ENCODE data around the gene SAT2. TPM values are rescaled to one million over a fixed set of nuclear protein-coding genes. Genes with fewer than 3 reads are reported as not detected.

SAT2 gene
- total RNA-seq, 1 experiment from 2014 or later, result 28.1 TPM

GRCh38 chr17:7580604-7581575 is 46.7 kb downstream of the SAT2 start:
- DNase-seq (ENCODE audit: low read depth in 1 of 2, low spot score in 2 of 2), result no peak
- no peaks in the 10 kb centered on the region for H3K27me3 ChIP-seq (replicated peaks)
- H3K36me3 ChIP-seq, result peaks cover 68% of the 10 kb centered on the region
- H3K9me3 ChIP-seq (replicated peaks), result no peaks in the 10 kb centered on the region
- H3K4me1 ChIP-seq (replicated peaks), result peaks cover 33% of the 10 kb centered on the region
- no peak overlapping the region for H3K4me3 ChIP-seq
- H3K27ac ChIP-seq, result no peak overlapping the region

- Histone ChIP-seq H3K4me1 (replicated peaks) (peaks cover 38% of the 10 kb centered on the region), H3K27me3 (replicated peaks) (no peaks in the 10 kb centered on the region), H3K9me3 (replicated peaks) (no peaks in the 10 kb centered on the region), H3K4me3 (no peak overlapping the region), H3K27ac (peak overlapping the region; percentile 18), H3K36me3 (peaks cover 72% of the 10 kb centered on the region)
- no peak for DNase-seq (ENCODE audit: low read depth in 1 of 2, low spot score in 2 of 2)
These were observed 47.6 kb downstream of the SAT2 start for GRCh38 chr17:7579834-7580603.

DNA sequence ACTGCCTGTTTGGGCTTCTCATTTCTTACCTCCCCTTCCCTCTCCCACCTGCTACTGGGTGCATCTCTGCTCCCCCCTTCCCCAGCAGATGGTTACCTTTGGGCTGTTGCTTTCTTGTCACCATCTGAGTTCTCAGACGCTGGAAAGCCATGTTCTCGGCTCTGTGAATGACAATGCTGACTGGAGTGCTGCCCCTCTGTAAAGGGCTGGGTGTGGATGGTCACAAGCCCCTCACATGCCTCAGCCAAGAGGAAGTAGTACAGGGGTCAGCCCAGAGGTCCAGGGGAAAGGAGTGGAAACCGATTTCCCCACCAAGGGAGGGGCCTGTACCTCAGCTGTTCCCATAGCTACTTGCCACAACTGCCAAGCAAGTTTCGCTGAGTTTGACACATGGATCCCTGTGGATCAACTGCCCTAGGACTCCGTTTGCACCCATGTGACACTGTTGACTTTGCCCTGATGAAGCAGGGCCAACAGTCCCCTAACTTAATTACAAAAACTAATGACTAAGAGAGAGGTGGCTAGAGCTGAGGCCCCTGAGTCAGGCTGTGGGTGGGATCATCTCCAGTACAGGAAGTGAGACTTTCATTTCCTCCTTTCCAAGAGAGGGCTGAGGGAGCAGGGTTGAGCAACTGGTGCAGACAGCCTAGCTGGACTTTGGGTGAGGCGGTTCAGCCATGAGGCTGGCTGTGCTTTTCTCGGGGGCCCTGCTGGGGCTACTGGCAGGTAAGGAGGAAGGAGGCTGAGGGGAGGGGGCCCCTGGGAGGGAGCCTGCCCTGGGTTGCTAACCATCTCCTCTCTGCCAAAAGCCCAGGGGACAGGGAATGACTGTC is 48.4 kb downstream of the SAT2 start, which contains the start of gene CD68:
CD68 (plus strand) TSS at position 638 of the 833 bp plus-strand sequence; CDS start at position 678, 40 bp downstream.
- Histone ChIP-seq H3K4me1 (replicated peaks) (peaks cover 38% of the 10 kb centered on the region), H3K27ac (peak within 1 kb of the TSS; percentile 18), H3K9me3 (replicated peaks) (no peaks in the 10 kb centered on the region), H3K4me3 (no peak within 1 kb of the TSS), H3K27me3 (replicated peaks) (no peaks in the 10 kb centered on the region), H3K36me3 (peaks cover 80% of the 10 kb centered on the region)
- DNase-seq (ENCODE audit: low read depth in 1 of 2, low spot score in 2 of 2), result peak; percentile 73 to 75

- H3K9me3 ChIP-seq (replicated peaks), result no peaks in the 10 kb centered on the region
- peaks cover 29% of the 10 kb centered on the region for H3K4me1 ChIP-seq (replicated peaks)
- H3K27me3 ChIP-seq (replicated peaks), result no peaks in the 10 kb centered on the region
- no peak overlapping the region for H3K27ac ChIP-seq
- no peak overlapping the region for H3K4me3 ChIP-seq
- no peak for DNase-seq (ENCODE audit: low read depth in 1 of 2, low spot score in 2 of 2)
- H3K36me3 ChIP-seq, result peaks cover 89% of the 10 kb centered on the region
These were observed 50.1 kb downstream of the SAT2 start for GRCh38 chr17:7577327-7578199.

DNA sequence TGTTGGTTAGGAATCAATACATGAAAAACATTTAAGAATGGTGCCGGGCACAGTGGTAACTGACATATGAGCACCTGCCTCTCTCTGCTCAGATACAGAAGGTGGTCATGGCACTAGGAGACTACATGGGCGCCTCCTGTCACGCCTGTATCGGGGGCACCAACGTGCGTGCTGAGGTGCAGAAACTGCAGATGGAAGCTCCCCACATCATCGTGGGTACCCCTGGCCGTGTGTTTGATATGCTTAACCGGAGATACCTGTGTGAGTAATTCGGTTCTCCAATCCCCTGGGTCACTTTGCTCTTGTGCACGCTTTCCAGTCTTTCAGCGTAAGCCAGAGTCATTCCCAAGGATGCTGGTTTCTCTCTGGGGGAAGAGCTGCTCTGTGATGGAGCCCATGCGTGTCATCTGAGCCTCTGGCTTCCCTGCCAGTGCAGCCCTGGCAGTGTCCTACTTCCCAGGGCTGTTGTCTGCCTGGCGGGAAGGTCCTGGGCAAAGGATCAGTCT is 51.1 kb downstream of the SAT2 start:
- no peak for DNase-seq (ENCODE audit: low read depth in 1 of 2, low spot score in 2 of 2)
- peaks cover 31% of the 10 kb centered on the region for H3K4me1 ChIP-seq (replicated peaks)
- H3K27ac ChIP-seq, result no peak overlapping the region
- H3K9me3 ChIP-seq (replicated peaks), result no peaks in the 10 kb centered on the region
- H3K36me3 ChIP-seq, result peaks cover 87% of the 10 kb centered on the region
- no peaks in the 10 kb centered on the region for H3K27me3 ChIP-seq (replicated peaks)
- H3K4me3 ChIP-seq, result no peak overlapping the region

Other genes with a start within 250 kb of the SAT2 start
- gene TNK1, start 246.7 kb downstream of the SAT2 start, total RNA-seq (2014; rRNA removed; shearing (Covaris generic)), result not detected in 2 replicates
- 13.3 and 14.2 TPM in 2 replicates for gene PLSCR3, start 233.3 kb downstream of the SAT2 start, total RNA-seq (2014; rRNA removed; shearing (Covaris generic))
- gene TMEM256, start 223.7 kb downstream of the SAT2 start, total RNA-seq (2014; rRNA removed; shearing (Covaris generic)), result 24.7 and 28.8 TPM in 2 replicates
- gene NLGN2, start 220.0 kb downstream of the SAT2 start, total RNA-seq (2014; rRNA removed; shearing (Covaris generic)), result 2.2 and 3.9 TPM in 2 replicates
- gene SPEM1, start 207.5 kb downstream of the SAT2 start, total RNA-seq (2014; rRNA removed; shearing (Covaris generic)), result not detected in 2 replicates
- gene SPEM2, start 202.2 kb downstream of the SAT2 start, total RNA-seq (2014; rRNA removed; shearing (Covaris generic)), result not detected in 2 replicates
- not detected in 2 replicates for gene SPEM3, start 199.0 kb downstream of the SAT2 start, total RNA-seq (2014; rRNA removed; shearing (Covaris generic))
- 0.45 TPM in 1 of 2 replicates, not detected in the other for gene TMEM102, start 192.4 kb downstream of the SAT2 start, total RNA-seq (2014; rRNA removed; shearing (Covaris generic))
- not detected in 2 replicates for gene FGF11, start 188.3 kb downstream of the SAT2 start, total RNA-seq (2014; rRNA removed; shearing (Covaris generic))
- gene CHRNB1, start 182.8 kb downstream of the SAT2 start, total RNA-seq (2014; rRNA removed; shearing (Covaris generic)), result 3.9 and 14.7 TPM in 2 replicates
- 13.8 and 19.9 TPM in 2 replicates for gene ZBTB4, start 148.2 kb downstream of the SAT2 start, total RNA-seq (2014; rRNA removed; shearing (Covaris generic))
- not detected in 2 replicates for gene SLC35G6, start 146.4 kb downstream of the SAT2 start, total RNA-seq (2014; rRNA removed; shearing (Covaris generic))
- 17.5 and 29.3 TPM in 2 replicates for gene POLR2A, start 143.5 kb downstream of the SAT2 start, total RNA-seq (2014; rRNA removed; shearing (Covaris generic))
- 5.9 and 22.8 TPM in 2 replicates for gene TNFSF12, start 78.8 kb downstream of the SAT2 start, total RNA-seq (2014; rRNA removed; shearing (Covaris generic))
- gene TNFSF13, start 69.1 kb downstream of the SAT2 start, total RNA-seq (2014; rRNA removed; shearing (Covaris generic)), result 0.56 and 1.3 TPM in 2 replicates
- gene SENP3, start 65.9 kb downstream of the SAT2 start, total RNA-seq (2014; rRNA removed; shearing (Covaris generic)), result 74.9 and 101 TPM in 2 replicates
- gene CD68, start 48.2 kb downstream of the SAT2 start, total RNA-seq (2014; rRNA removed; shearing (Covaris generic)), result 0.31 and 5.2 TPM in 2 replicates
- gene MPDU1, start 44.0 kb downstream of the SAT2 start, total RNA-seq (2014; rRNA removed; shearing (Covaris generic)), result 166 and 213 TPM in 2 replicates
- not detected in 2 replicates for gene SOX15, start 37.7 kb downstream of the SAT2 start, total RNA-seq (2014; rRNA removed; shearing (Covaris generic))
- gene FXR2, start 12.9 kb downstream of the SAT2 start, total RNA-seq (2014; rRNA removed; shearing (Covaris generic)), result 39.6 and 49.5 TPM in 2 replicates
- gene SHBG, start 2.3 kb upstream of the SAT2 start, total RNA-seq (2014; rRNA removed; shearing (Covaris generic)), result not detected in 2 replicates
- not detected in 2 replicates for gene ATP1B2, start 23.1 kb upstream of the SAT2 start, total RNA-seq (2014; rRNA removed; shearing (Covaris generic))
- 28.4 and 40.6 TPM in 2 replicates for gene TP53, start 59.7 kb upstream of the SAT2 start, total RNA-seq (2014; rRNA removed; shearing (Covaris generic))
- 13.8 and 14.2 TPM in 2 replicates for gene WRAP53, start 60.7 kb upstream of the SAT2 start, total RNA-seq (2014; rRNA removed; shearing (Covaris generic))
- gene EFNB3, start 77.4 kb upstream of the SAT2 start, total RNA-seq (2014; rRNA removed; shearing (Covaris generic)), result not detected in 2 replicates
- not detected in 2 replicates for gene DNAH2, start 89.9 kb upstream of the SAT2 start, total RNA-seq (2014; rRNA removed; shearing (Covaris generic))
- 0.34 and 0.85 TPM in 2 replicates for gene KDM6B, start 206.4 kb upstream of the SAT2 start, total RNA-seq (2014; rRNA removed; shearing (Covaris generic))
- not detected in 2 replicates for gene TMEM88, start 227.2 kb upstream of the SAT2 start, total RNA-seq (2014; rRNA removed; shearing (Covaris generic))
- 90.7 and 148 TPM in 2 replicates for gene NAA38, start 229.7 kb upstream of the SAT2 start, total RNA-seq (2014; rRNA removed; shearing (Covaris generic))
- gene CYB5D1, start 230.2 kb upstream of the SAT2 start, total RNA-seq (2014; rRNA removed; shearing (Covaris generic)), result 2.6 and 2.8 TPM in 2 replicates